GM13977 (cell line): ENCODE measurements around the gene MIOX.
A peak's percentile ranks its signal among the peaks of the same experiment; 100 is the strongest.

Experiments
- DNase-seq: peaks from one replicate; pipeline ENCODE4 v3.0.0; 2012; ENCODE audit warnings: low spot score
- CTCF ChIP-seq: IDR thresholded peaks from 2 replicates; pipeline ENCODE4 v1.5.1; 2012; ENCODE audit warnings: mild to moderate bottlenecking, control low read depth; ENCODE audit not compliant: insufficient read depth; ENCODE audit errors: extremely low read depth, missing control alignments
- in situ Hi-C: fragments of 300-500 bp; cut with MboI; formaldehyde crosslinking; loops from one replicate; pipeline ENCODE4 v1.12.0; 2022; ENCODE audit warnings: low sequenced_read_pairs, low pct_unique_long_range_greater_than_20kb, mixed read lengths, inconsistent platforms; ENCODE audit not compliant: unreplicated experiment

MIOX gene

GRCh38 chr22:50456466-50457234 is 30.0 kb upstream of the MIOX start:
- peak; percentile 72 for DNase-seq
- in situ Hi-C loops, result no loop called here
- TF ChIP-seq CTCF, result peak; percentile 43

GRCh38 chr22:50459016-50459415 is 27.6 kb upstream of the MIOX start:
- TF ChIP-seq CTCF, result no peak
- in situ Hi-C loops, result no loop called here
- no peak for DNase-seq

- in situ Hi-C loops, result no loop called here
- TF ChIP-seq CTCF, result peak; percentile 17
- DNase-seq, result no peak
Measured at GRCh38 chr22:50459496-50460140, 27.0 kb upstream of the MIOX start.

- TF ChIP-seq CTCF, result no peak
- DNase-seq, result no peak
- in situ Hi-C loops, result no loop called here
Measured at GRCh38 chr22:50460938-50461337, 25.7 kb upstream of the MIOX start.

GRCh38 chr22:50461536-50461935 is 25.1 kb upstream of the MIOX start:
- in situ Hi-C loops, result no loop called here
- no peak for DNase-seq
- no peak for TF ChIP-seq CTCF

- in situ Hi-C loops, result no loop called here
- no peak for TF ChIP-seq CTCF
- DNase-seq, result no peak
Measured at GRCh38 chr22:50461979-50462540, 24.6 kb upstream of the MIOX start.
